Gastroesophageal sphincter (tissue), 4 donors: ENCODE measurements around the gene SHISAL1. TPM values are rescaled to one million over a fixed set of nuclear protein-coding genes. Genes with fewer than 3 reads are reported as not detected.

Experiments used
- ATAC-seq: fragments of 150-250 bp; one replicate; pipeline ENCODE4 v1.9.1; 2016; ENCODE audit warnings: mild to moderate bottlenecking, moderate library complexity
- H3K27ac ChIP-seq, 4 donors: fragments of 200-600 bp; sonication (generic) in 3 of 4; 1 replicate in 3 of 4; 2 replicates in 1 of 4; pipeline ENCODE4 v1.5.1; 2016 to 2019
- H3K27me3 ChIP-seq: fragments of 200-600 bp; sonication (generic); one replicate; pipeline ENCODE4 v1.5.1; 2019
- H3K36me3 ChIP-seq, 2 donors: fragments of 200-600 bp; sonication (generic); one replicate each; pipeline ENCODE4 v1.5.1; 2019; ENCODE audit warnings: control low read depth in 1 of 2
- H3K4me1 ChIP-seq, 3 donors: fragments of 200-600 bp; sonication (generic); 1 replicate in 2 of 3; 2 replicates in 1 of 3; pipeline ENCODE4 v1.5.1; 2016 to 2019; ENCODE audit warnings: control low read depth in 2 of 3
- H3K4me3 ChIP-seq, 2 donors: fragments of 200-600 bp; sonication (generic); one replicate each; pipeline ENCODE4 v1.5.1; 2019; ENCODE audit warnings: mild to moderate bottlenecking in 1 of 2, moderate library complexity in 1 of 2
- H3K9me3 ChIP-seq, 3 donors: fragments of 200-600 bp; sonication (generic); one replicate each; pipeline ENCODE4 v1.5.1; 2017 to 2019; ENCODE audit warnings: control low read depth in 2 of 3
- EP300 ChIP-seq: sonication (generic); formaldehyde crosslinking; IDR thresholded peaks from one replicate; pipeline ENCODE4 v1.6.1; 2017; ENCODE audit warnings: antibody characterized with exemption, mild to moderate bottlenecking
- POLR2A ChIP-seq, 2 donors: fragments of 450-650 bp; IDR thresholded peaks; one replicate each; pipeline ENCODE4 v1.6.1; 2017; ENCODE audit warnings: antibody characterized with exemption in 2 of 2, mild to moderate bottlenecking in 2 of 2, moderate library complexity in 1 of 2
- POLR2AphosphoS5 ChIP-seq: sonication (generic); formaldehyde crosslinking; IDR thresholded peaks from one replicate; pipeline ENCODE4 v1.6.1; 2017; ENCODE audit warnings: antibody characterized with exemption
- WGBS, 2 donors: methylation state at CpG; one replicate each; pipeline ENCODE4 v1.1.5; 2018; ENCODE audit warnings: low coverage in 1 of 2; 5-methylcytosine and 5-hydroxymethylcytosine counted together
- total RNA-seq, 4 donors: library from RNA; depleted of rRNA; stranded (reverse); fragments of >200 nt; gene quantifications; one replicate each; pipeline ENCODE4 v1.1.0, GENCODE V29; 2016
- TF ChIP-seq, protein P1 (sequence below), 4 experiments: fragments of 200-600 bp in 2 of 4; fragments of 450-650 bp in 2 of 4; sonication (generic) in 1 of 4; IDR thresholded peaks; one replicate each; pipeline ENCODE4 v1.5.1; 2017 to 2019; ENCODE audit warnings: antibody characterized with exemption in 4 of 4, mild to moderate bottlenecking in 2 of 4, moderate library complexity in 2 of 4

Gene SHISAL1
- total RNA-seq, 4 donors from 2014 or later, result 4.5 to 23.1 (median 6.2) TPM

DNA sequence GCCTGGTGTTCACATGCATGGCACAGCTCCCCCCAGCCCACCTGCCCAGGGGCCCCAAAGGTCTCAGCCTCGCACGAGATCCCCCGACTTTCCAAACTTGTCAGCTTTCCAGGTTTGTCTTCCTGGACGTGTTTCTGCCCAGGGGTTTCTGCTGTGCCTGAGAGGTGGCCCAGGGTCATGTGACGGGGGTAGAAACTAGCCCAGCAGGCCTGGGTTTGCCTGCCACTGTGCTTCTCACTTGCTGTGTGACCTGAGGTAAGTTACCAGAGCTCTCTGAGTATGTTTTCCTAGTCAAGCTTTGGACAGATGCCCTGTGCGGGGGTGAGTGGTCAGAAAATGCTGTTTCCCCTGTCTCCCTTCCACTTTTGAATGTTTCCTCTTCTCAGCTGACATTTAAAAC lies 38.3 kb upstream of the SHISAL1 start:
- no peak overlapping the region for H3K27ac ChIP-seq
- WGBS, 2 donors, result 0 to 56% methylated on average over 1 to 3 of the region's 6 CpGs
- H3K27me3 ChIP-seq, result peaks cover 20% of the 10 kb centered on the region
- no peaks in the 10 kb centered on the region for H3K9me3 ChIP-seq
- peaks cover 0 to 15% (median 0%) of the 10 kb centered on the region in 3 donors for H3K4me1 ChIP-seq
- no peak overlapping the region for H3K4me3 ChIP-seq
- ATAC-seq, result no peak
- no peaks in the 10 kb centered on the region for H3K36me3 ChIP-seq
- no peak for TF ChIP-seq POLR2A (IDR thresholded peaks at IDR 0.05)
- no peak for TF ChIP-seq POLR2AphosphoS5

DNA sequence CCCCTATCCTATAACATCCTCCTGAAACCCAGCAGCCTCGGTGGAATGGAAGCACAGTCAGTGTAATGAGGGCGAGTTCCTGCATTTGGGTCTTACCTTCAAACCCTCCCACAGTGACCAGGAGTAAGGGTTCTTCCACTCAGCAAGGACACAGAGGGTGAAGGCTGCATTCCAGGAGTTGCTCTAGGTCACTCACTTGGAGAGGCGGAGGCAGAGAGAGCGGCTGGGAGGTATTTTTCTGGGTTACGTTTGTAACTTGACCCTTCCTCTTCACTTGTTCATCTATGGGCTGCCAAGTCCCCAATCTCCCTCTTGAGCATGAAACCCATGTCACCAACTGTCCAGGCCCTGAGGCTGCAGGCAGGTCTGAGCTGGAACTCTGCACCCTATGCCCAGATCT lies 36.8 kb upstream of the SHISAL1 start:
- TF ChIP-seq EP300, result no peak
- TF ChIP-seq POLR2A (IDR thresholded peaks at IDR 0.05), result no peak
- TF ChIP-seq, protein P1, sequence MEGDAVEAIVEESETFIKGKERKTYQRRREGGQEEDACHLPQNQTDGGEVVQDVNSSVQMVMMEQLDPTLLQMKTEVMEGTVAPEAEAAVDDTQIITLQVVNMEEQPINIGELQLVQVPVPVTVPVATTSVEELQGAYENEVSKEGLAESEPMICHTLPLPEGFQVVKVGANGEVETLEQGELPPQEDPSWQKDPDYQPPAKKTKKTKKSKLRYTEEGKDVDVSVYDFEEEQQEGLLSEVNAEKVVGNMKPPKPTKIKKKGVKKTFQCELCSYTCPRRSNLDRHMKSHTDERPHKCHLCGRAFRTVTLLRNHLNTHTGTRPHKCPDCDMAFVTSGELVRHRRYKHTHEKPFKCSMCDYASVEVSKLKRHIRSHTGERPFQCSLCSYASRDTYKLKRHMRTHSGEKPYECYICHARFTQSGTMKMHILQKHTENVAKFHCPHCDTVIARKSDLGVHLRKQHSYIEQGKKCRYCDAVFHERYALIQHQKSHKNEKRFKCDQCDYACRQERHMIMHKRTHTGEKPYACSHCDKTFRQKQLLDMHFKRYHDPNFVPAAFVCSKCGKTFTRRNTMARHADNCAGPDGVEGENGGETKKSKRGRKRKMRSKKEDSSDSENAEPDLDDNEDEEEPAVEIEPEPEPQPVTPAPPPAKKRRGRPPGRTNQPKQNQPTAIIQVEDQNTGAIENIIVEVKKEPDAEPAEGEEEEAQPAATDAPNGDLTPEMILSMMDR (IDR thresholded peaks at IDR 0.05), result no peak
- no peak for TF ChIP-seq POLR2AphosphoS5
- 80% methylated on average over 1 of the region's 5 CpGs; no CpG with 5 or more reads in 1 of the 2 donors for WGBS, 2 donors
- H3K36me3 ChIP-seq, result no peaks in the 10 kb centered on the region
- peaks cover 0 to 15% (median 0%) of the 10 kb centered on the region in 3 donors for H3K4me1 ChIP-seq
- H3K27me3 ChIP-seq, result peaks cover 20% of the 10 kb centered on the region
- no peak overlapping the region for H3K27ac ChIP-seq
- no peaks in the 10 kb centered on the region for H3K9me3 ChIP-seq
- ATAC-seq, result no peak
- no peak overlapping the region for H3K4me3 ChIP-seq

DNA sequence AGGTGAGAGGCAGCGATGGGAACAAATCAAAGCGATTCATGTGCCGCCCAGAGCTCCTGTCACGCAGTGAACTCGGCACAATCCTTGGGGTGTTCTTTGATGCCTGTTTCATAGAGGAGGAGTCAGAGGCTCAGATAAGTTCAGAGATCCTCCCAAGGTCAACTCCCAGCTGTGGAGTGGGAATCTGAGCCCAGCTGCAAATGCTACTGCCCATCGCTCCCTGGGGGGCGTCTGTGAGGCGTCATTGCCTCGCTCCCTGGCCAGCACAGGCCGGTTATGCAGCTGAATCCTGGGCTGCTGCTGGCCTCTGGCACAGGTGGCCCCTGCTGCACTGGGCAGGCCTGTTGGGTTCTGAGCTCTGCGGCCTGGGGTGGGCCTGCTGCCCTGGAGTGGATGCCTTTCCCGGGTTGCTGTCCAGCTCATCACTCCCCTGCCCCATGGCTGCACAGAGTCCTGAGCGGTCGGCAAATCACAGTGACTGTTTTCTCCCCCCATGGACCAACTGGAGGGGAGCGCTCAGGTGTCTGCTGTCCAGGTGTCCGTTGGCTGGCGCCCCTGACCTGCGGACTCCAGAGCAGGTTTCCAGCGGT lies 36.3 kb upstream of the SHISAL1 start:
- Histone ChIP-seq H3K4me1 (peaks cover 0 to 15% (median 0%) of the 10 kb centered on the region in 3 donors), H3K4me3 (no peak overlapping the region), H3K9me3 (no peaks in the 10 kb centered on the region), H3K27me3 (peaks cover 20% of the 10 kb centered on the region), H3K36me3 (no peaks in the 10 kb centered on the region), H3K27ac (no peak overlapping the region)
- TF ChIP-seq, protein P1 (IDR thresholded peaks at IDR 0.05), result no peak
- TF ChIP-seq POLR2AphosphoS5 (no peak), EP300 (no peak), POLR2A (IDR thresholded peaks at IDR 0.05) (no peak)
- 71 to 79% methylated on average over 5 to 13 of the region's 19 CpGs for WGBS, 2 donors
- ATAC-seq, result no peak

DNA sequence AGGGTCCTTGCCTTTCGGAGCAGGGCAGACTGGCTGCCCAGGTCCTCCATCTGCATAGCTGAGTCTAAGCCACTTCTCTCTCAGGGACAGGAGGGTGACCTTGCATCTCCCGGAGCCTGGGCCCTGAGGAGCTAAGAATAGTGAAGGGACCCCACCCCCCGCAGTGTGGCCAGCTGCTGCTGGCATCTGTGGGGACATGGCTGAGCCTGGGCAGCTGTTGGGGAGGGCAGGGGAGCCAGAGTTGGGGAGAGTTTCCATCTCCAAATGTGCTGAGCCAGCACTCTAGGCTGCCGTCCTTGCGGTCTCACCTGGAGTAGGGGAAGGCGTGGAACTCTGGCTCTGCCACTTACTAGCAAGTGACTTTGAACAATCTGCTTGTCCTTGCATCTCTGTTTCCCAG lies 34.8 kb upstream of the SHISAL1 start:
- no peak for TF ChIP-seq POLR2AphosphoS5
- TF ChIP-seq, protein P1 (IDR thresholded peaks at IDR 0.05), result no peak
- TF ChIP-seq EP300, result no peak
- peaks cover 12% of the 10 kb centered on the region for H3K27me3 ChIP-seq
- H3K9me3 ChIP-seq, result no peaks in the 10 kb centered on the region
- H3K27ac ChIP-seq, result no peak overlapping the region
- H3K4me1 ChIP-seq, result peaks cover 0 to 15% (median 0%) of the 10 kb centered on the region in 3 donors
- ATAC-seq, result no peak
- H3K4me3 ChIP-seq, result no peak overlapping the region
- no peaks in the 10 kb centered on the region for H3K36me3 ChIP-seq
- WGBS, 2 donors, result no CpG with 5 or more reads among the region's 6 CpGs

DNA sequence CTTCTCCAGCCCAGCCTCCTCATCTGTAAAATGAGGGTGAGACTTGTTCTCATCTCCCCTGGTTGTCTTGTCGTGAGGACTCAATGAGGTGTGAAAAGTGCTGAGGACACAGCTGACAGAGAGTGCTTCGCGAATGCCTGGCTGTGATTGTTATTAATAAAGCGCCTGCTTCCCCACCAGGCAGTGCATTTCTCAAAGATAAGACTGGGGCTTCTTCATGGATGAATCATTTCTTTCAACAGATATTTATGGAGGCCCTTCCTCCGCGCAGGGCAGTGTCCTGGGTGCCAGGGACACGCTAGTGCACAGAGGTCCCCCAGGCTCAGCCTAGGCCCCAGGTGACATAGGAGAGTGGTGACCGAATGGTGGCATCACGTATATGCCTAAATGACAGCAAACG lies 34.3 kb upstream of the SHISAL1 start:
- TF ChIP-seq POLR2A (IDR thresholded peaks at IDR 0.05) (no peak), EP300 (no peak), POLR2AphosphoS5 (no peak)
- TF ChIP-seq, protein P1 (IDR thresholded peaks at IDR 0.05), result no peak
- 85 to 96% methylated on average over 4 to 8 of the region's 10 CpGs for WGBS, 2 donors

More for the DNA sequence above, 34.3 kb upstream of the SHISAL1 start:
- H3K4me3 ChIP-seq, result no peak overlapping the region
- ATAC-seq, result no peak
- H3K9me3 ChIP-seq, result no peaks in the 10 kb centered on the region
- no peak overlapping the region for H3K27ac ChIP-seq
- peaks cover 9% of the 10 kb centered on the region for H3K27me3 ChIP-seq
- no peaks in the 10 kb centered on the region for H3K36me3 ChIP-seq
- peaks cover 0 to 14% (median 2%) of the 10 kb centered on the region in 3 donors for H3K4me1 ChIP-seq
